ENCODE measurements around the gene PIN4.
A peak's percentile ranks its signal among the peaks of the same experiment; 100 is the strongest.

Gene PIN4

DNA sequence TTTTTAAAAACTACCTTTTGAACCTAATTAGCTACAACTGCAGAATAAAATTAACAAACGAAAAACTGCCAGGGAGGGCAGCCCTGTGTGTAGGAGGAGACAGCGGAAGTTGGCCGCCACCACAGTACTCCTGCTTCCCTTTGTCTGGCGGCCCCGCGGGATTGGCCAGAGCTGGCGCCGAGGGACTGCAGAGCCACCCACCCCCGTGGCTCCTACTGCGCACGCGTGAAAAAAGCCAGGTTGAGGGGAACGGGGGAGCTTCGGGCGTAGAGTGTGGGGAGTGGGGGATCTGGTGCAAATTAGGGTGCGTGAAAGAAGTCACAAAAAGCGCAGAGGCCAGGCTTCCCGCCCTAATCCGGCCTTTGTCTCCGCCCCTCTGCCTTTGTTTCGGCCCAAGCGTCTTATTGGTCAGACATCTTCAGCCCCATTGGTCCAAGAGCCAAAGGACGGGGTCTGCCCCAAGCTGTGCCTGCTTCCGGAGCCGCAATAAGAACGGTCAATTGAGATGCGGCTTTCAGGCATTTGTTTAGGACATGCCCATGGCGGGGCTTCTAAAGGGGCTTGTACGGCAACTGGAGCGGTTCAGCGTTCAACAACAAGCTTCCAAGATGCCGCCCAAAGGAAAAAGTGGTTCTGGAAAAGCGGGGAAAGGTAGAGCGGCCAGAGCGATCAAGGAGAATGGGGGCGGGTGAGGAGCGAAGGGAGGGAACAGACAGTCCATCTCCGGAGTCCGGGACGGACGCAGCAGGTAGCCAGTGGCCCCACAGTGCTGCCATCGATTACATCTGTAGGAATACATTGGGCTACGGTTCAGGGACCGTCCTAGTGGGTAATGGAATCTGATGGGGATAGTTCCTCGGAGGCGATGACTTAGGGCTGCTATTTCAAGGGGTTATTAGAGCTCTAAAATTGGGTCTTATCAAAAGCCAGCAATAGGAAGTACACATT is at the start of gene PIN4:
TSS of gene PIN4 (plus strand) at position 580 of the 948 bp plus-strand sequence. CDS start at position 609, 29 bp downstream.
- peak within 1 kb of the TSS; percentile 65 for H3K4me3 ChIP-seq (ENCODE audit: low read depth, low read length)
- H3K4me1 ChIP-seq (ENCODE audit: control insufficient read depth, insufficient read depth, low read length): no peaks in the 10 kb centered on the region
- H3K36me3 ChIP-seq (ENCODE audit: control insufficient read depth, insufficient read depth, low read length): no peaks in the 10 kb centered on the region
- H3K9me3 ChIP-seq (ENCODE audit: control insufficient read depth, insufficient read depth, low read length): no peaks in the 10 kb centered on the region
- H3K9ac ChIP-seq (ENCODE audit: low read depth, low read length): peak within 1 kb of the TSS; percentile 77
- H3K27me3 ChIP-seq (ENCODE audit: control insufficient read depth, insufficient read depth, low read length): no peaks in the 10 kb centered on the region

DNA sequence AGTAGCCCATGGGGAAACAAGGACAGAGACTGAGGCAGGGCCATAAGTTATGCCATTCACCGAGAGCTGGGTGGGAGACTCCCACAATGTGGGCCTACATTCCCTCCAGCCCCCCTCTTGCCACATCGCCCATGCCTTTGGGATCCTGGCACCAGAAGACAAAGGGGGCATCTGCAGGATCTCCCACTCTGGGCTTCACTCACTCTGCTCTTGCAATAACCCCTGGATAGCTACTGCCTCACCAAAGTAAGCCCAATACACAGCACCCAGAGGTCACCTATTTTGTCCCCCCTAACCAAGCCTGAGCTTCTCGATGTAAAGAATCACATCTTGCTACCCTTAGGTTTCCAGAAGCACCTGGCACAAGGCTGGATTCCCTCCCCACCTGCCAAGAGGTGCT is 49.1 kb upstream of the PIN4 start:
- Histone ChIP-seq H3K36me3 (ENCODE audit: control insufficient read depth, insufficient read depth, low read length) (no peaks in the 10 kb centered on the region), H3K4me3 (ENCODE audit: low read depth, low read length) (peak overlapping the region; percentile 32), H3K4me1 (ENCODE audit: control insufficient read depth, insufficient read depth, low read length) (peaks cover 4% of the 10 kb centered on the region), H3K9me3 (ENCODE audit: control insufficient read depth, insufficient read depth, low read length) (peaks cover 2% of the 10 kb centered on the region), H3K9ac (ENCODE audit: low read depth, low read length) (no peak overlapping the region), H3K27me3 (ENCODE audit: control insufficient read depth, insufficient read depth, low read length) (peaks cover 53% of the 10 kb centered on the region)

DNA sequence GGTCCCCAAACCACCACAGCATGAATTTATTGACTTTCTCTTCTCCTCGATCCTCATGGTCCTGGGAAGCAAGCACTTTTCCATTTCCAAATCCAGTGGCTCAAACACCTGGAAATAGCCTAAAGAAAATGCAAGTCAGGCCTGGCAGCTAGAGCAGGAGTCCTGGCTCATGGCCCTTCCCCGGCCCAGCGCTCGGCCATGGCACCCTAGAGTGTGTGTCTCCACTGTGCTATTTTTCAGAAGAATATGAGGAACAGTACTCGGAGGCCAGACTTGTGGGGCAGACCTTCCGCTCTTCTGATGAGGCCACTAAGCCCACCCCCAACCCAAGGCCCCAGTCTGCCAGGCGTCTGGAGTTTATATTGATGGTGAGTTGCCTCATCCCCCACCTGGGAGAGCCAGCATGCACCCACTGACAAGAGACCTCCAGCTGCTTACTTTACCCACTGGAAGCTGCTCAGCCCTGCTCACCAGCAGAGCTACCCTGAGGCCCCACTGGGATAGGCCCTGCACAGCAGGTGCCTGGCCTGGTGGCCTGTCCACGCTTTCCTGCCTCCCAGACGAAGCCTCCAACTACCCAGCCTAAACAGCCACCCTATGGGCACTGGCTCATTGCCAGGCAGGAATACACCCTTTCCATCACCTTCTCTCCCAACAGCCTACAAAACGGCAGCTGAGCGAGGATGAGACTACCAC is 47.6 kb upstream of the PIN4 start:
- peaks cover 39% of the 10 kb centered on the region for H3K27me3 ChIP-seq (ENCODE audit: control insufficient read depth, insufficient read depth, low read length)
- H3K9me3 ChIP-seq (ENCODE audit: control insufficient read depth, insufficient read depth, low read length): peaks cover 6% of the 10 kb centered on the region
- no peak overlapping the region for H3K4me3 ChIP-seq (ENCODE audit: low read depth, low read length)
- no peaks in the 10 kb centered on the region for H3K36me3 ChIP-seq (ENCODE audit: control insufficient read depth, insufficient read depth, low read length)
- H3K4me1 ChIP-seq (ENCODE audit: control insufficient read depth, insufficient read depth, low read length): peaks cover 2% of the 10 kb centered on the region
- no peak overlapping the region for H3K9ac ChIP-seq (ENCODE audit: low read depth, low read length)

DNA sequence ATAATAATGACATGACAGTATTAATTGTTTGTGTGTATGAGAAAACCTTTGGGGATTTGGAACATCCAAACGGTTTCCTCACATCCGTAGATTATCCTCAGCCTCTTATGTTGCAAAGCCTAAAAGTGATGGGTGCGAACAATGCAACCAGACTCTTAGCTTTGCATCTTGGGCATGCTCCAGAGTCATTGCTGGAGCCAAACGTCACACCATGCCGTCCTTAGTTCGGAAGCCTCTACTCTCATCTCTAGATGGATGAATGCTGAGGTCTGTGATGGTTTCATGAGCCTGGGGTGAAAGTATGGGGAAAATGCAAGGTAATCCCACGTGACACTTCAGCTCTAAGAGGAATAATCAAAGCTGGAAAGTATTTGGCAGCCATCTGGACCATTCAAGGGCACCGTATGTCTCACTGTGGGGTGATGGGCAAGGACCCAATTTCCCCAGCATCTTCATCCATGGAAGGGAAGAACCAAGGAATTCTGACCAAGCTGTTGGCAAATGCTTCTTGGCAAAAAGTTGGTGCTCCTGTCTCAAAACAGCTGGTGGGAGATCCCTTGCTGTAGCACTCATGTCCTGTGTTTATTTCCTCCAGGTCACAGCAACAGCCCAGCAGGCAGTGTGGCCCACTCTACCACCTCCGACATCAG is 43.6 kb upstream of the PIN4 start:
- H3K9me3 ChIP-seq (ENCODE audit: control insufficient read depth, insufficient read depth, low read length): peaks cover 4% of the 10 kb centered on the region
- no peaks in the 10 kb centered on the region for H3K4me1 ChIP-seq (ENCODE audit: control insufficient read depth, insufficient read depth, low read length)
- no peak overlapping the region for H3K4me3 ChIP-seq (ENCODE audit: low read depth, low read length)
- H3K27me3 ChIP-seq (ENCODE audit: control insufficient read depth, insufficient read depth, low read length): peaks cover 8% of the 10 kb centered on the region
- no peak overlapping the region for H3K9ac ChIP-seq (ENCODE audit: low read depth, low read length)
- H3K36me3 ChIP-seq (ENCODE audit: control insufficient read depth, insufficient read depth, low read length): peaks cover 3% of the 10 kb centered on the region

DNA sequence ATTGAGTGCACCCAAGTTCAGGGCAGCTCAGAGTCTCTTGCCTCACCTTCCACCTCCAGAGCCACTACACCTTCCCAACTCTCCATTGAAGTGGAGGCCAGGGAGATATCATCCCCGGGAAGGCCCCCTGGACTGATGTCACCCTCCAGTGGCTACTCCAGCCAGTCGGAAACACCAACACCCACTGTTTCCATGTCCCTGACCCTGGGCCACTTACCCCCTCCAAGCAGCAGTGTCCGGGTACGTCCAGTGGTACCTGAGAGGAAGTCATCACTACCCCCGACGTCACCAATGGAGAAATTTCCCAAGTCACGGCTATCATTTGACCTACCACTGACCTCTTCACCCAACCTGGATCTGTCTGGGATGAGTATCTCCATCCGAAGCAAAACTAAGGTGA is 42.0 kb upstream of the PIN4 start:
- Histone ChIP-seq H3K4me3 (ENCODE audit: low read depth, low read length) (no peak overlapping the region), H3K27me3 (ENCODE audit: control insufficient read depth, insufficient read depth, low read length) (no peaks in the 10 kb centered on the region), H3K36me3 (ENCODE audit: control insufficient read depth, insufficient read depth, low read length) (peaks cover 5% of the 10 kb centered on the region), H3K9ac (ENCODE audit: low read depth, low read length) (no peak overlapping the region), H3K9me3 (ENCODE audit: control insufficient read depth, insufficient read depth, low read length) (peaks cover 4% of the 10 kb centered on the region), H3K4me1 (ENCODE audit: control insufficient read depth, insufficient read depth, low read length) (no peaks in the 10 kb centered on the region)

DNA sequence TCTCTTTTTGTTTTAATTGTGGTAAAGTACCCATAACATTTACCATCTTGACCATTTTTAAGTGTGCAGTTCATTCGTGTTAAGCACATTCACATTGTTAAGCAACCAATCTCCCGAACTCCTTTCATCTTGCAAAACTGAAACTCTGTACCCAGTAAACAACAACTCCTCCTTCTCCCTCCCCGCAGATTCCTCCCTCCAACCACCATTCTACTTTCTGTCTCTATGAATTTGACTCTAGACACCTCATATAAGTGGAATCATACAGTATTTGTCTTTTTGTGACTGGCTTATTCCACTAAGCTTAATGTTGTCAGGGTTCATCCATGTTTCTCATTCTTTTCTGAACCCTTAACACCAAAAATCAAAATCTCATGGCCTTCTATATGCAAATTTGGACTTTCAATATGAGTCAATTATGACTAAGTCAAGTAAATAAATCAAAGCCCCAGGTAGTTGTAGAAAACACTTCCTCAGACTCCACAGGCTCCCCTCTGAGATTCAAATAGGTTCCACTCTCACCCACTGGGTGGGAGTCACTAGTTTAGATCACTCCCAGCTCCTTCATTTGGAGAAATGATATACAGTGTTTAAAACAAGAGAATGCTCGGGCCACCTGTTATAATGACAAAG is 40.1 kb upstream of the PIN4 start:
- Histone ChIP-seq H3K27me3 (ENCODE audit: control insufficient read depth, insufficient read depth, low read length) (no peaks in the 10 kb centered on the region), H3K36me3 (ENCODE audit: control insufficient read depth, insufficient read depth, low read length) (peaks cover 5% of the 10 kb centered on the region), H3K9ac (ENCODE audit: low read depth, low read length) (no peak overlapping the region), H3K9me3 (ENCODE audit: control insufficient read depth, insufficient read depth, low read length) (peaks cover 6% of the 10 kb centered on the region), H3K4me1 (ENCODE audit: control insufficient read depth, insufficient read depth, low read length) (no peaks in the 10 kb centered on the region), H3K4me3 (ENCODE audit: low read depth, low read length) (no peak overlapping the region)

DNA sequence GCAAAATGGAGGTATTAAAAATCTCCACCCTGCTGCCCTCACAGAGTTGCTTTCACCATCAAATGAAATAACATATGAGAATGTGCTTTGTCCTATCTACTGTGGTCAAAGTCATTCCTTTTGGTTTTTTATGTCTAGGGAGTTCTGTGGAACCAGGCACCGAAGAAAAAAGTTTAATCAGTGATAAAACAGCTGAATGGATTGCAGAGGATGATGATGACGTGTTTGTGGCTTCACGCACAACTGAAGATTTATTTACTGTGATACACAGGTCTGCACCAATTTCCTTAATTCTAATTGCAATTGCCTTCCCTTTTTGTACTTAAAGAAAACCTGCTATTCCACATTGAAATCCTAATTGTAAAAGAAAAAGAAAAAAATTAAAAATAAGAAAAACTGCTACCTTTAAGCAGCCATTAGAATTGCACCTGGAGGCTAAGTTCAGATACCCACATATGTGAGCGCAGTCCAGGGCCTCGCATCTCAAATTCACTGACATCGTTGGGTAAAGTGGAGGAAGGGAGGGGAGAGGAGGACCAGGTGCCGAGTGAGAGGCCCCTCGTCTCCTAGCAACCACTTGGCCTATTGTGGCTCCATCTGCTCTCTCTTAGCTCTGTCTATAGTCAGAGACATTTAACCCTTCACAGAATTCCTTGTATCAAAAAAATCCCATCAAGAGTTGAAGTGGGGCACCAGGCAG is 39.3 kb upstream of the PIN4 start:
- Histone ChIP-seq H3K9ac (ENCODE audit: low read depth, low read length) (no peak overlapping the region), H3K36me3 (ENCODE audit: control insufficient read depth, insufficient read depth, low read length) (peaks cover 5% of the 10 kb centered on the region)

DNA sequence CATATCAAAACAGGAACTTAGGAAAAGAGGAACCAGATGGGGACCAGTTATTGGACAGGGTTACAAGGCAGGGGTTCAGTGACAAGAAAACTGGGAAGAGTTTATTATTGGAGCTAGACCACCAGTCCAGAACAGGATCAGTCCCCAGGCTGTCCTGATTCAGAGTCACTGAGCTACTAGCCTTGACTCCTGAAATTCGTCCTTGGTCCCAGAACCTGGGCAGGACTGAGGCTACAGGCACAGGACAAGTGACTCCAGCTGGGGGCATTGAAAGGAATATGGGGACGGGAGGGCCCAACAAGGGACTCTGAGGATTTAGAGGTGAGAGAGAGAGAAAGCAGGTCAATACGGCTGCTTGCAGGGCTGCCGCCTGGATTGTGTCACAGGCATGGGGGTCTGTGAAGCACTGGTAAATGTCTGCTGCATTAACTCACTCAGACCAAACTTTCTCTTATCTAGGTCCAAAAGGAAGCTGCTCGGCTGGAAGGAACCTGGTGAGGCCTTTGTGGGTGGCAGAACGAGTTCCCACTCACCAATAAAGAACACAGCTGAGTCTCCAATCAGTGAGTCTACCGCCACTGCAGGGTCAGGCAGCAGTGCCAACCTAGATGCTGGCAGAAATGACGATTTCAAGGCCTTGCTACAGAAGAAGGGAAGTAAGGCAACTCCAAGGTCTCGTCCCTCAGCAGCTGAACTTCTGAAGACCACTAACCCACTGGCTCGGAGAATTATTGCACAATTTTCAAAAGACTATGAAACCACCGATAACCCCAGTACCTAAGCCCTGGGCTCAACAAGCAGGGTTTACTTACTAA is 38.6 kb upstream of the PIN4 start:
- Histone ChIP-seq H3K9ac (ENCODE audit: low read depth, low read length) (no peak overlapping the region), H3K9me3 (ENCODE audit: control insufficient read depth, insufficient read depth, low read length) (peaks cover 6% of the 10 kb centered on the region), H3K27me3 (ENCODE audit: control insufficient read depth, insufficient read depth, low read length) (no peaks in the 10 kb centered on the region), H3K4me3 (ENCODE audit: low read depth, low read length) (no peak overlapping the region), H3K4me1 (ENCODE audit: control insufficient read depth, insufficient read depth, low read length) (no peaks in the 10 kb centered on the region), H3K36me3 (ENCODE audit: control insufficient read depth, insufficient read depth, low read length) (peaks cover 5% of the 10 kb centered on the region)

More for the DNA sequence above, 39.3 kb upstream of the PIN4 start:
- Histone ChIP-seq H3K9me3 (ENCODE audit: control insufficient read depth, insufficient read depth, low read length) (peaks cover 6% of the 10 kb centered on the region), H3K27me3 (ENCODE audit: control insufficient read depth, insufficient read depth, low read length) (no peaks in the 10 kb centered on the region), H3K4me1 (ENCODE audit: control insufficient read depth, insufficient read depth, low read length) (no peaks in the 10 kb centered on the region), H3K4me3 (ENCODE audit: low read depth, low read length) (no peak overlapping the region)

DNA sequence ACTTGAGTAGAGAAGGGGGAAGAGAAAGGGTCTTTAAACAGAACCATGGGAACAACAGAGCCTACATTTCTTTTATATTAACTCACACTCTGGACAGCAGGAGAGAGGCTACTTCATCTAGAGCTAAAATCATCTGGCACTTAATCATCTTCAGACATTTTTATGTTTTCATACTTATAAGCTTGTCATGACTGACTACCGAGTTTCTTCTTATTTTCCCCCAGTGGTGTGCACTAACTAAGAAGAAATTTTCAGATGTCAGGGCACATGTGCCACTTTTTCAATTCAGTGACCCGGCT is 38.0 kb upstream of the PIN4 start:
- Histone ChIP-seq H3K9ac (ENCODE audit: low read depth, low read length) (no peak overlapping the region), H3K27me3 (ENCODE audit: control insufficient read depth, insufficient read depth, low read length) (no peaks in the 10 kb centered on the region), H3K4me1 (ENCODE audit: control insufficient read depth, insufficient read depth, low read length) (no peaks in the 10 kb centered on the region), H3K36me3 (ENCODE audit: control insufficient read depth, insufficient read depth, low read length) (peaks cover 5% of the 10 kb centered on the region), H3K9me3 (ENCODE audit: control insufficient read depth, insufficient read depth, low read length) (peaks cover 3% of the 10 kb centered on the region), H3K4me3 (ENCODE audit: low read depth, low read length) (no peak overlapping the region)

DNA sequence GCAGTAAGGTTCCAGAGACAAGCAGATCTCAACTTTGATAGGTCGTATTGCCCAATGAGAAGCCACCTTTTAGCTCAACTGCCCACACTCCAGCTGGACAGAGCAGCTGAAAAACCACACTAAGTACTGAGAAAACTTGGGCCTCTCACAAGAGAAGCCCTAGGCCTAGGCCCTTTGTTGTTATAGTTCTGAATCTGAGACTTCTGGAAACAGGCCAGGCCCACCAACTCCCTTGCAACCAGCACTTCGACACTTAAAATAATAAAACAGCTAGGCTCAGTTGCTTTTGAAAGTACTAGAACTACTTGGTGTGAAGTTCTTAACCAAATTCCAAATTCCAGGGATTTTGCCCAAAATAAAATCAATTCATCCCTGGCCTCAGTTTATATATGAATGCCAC is 36.4 kb upstream of the PIN4 start:
- no peaks in the 10 kb centered on the region for H3K4me1 ChIP-seq (ENCODE audit: control insufficient read depth, insufficient read depth, low read length)
- H3K36me3 ChIP-seq (ENCODE audit: control insufficient read depth, insufficient read depth, low read length): peaks cover 2% of the 10 kb centered on the region
- H3K27me3 ChIP-seq (ENCODE audit: control insufficient read depth, insufficient read depth, low read length): no peaks in the 10 kb centered on the region
- H3K9ac ChIP-seq (ENCODE audit: low read depth, low read length): no peak overlapping the region
- H3K9me3 ChIP-seq (ENCODE audit: control insufficient read depth, insufficient read depth, low read length): peaks cover 2% of the 10 kb centered on the region
- no peak overlapping the region for H3K4me3 ChIP-seq (ENCODE audit: low read depth, low read length)
